Kidney epithelial cell (primary cell): ENCODE measurements around the gene PLCE1. TPM values are rescaled to one million over a fixed set of nuclear protein-coding genes. Genes with fewer than 3 reads are reported as not detected.

Experiments used
- DNase-seq: peaks from one replicate; pipeline ENCODE4 v3.0.0-alpha.2; 2010; ENCODE audit warnings: low read depth
- H3K27me3 ChIP-seq: 2 replicates; pipeline ENCODE4 v1.6.0; 2011; ENCODE audit warnings: low read length; ENCODE audit not compliant: control insufficient read depth, insufficient read depth
- H3K36me3 ChIP-seq: 2 replicates; pipeline ENCODE4 v1.5.1; 2011; ENCODE audit warnings: low read length; ENCODE audit not compliant: control insufficient read depth, insufficient read depth
- H3K4me3 ChIP-seq: 2 replicates; pipeline ENCODE4 v1.5.1; 2011; ENCODE audit warnings: low read depth, mild to moderate bottlenecking, control low read depth, low read length
- CTCF ChIP-seq: IDR thresholded peaks from 2 replicates; pipeline ENCODE4 v1.5.1; 2011; ENCODE audit warnings: mild to moderate bottlenecking, moderate library complexity, low read length, control low read depth, inconsistent platforms; ENCODE audit not compliant: insufficient read depth, poor library complexity, severe bottlenecking
- total RNA-seq: library from RNA; depleted of rRNA; stranded (reverse); fragments of >200 nt; gene quantifications from 2 replicates; pipeline ENCODE4 v1.2.3, GENCODE V29; 2015

Gene PLCE1
- total RNA-seq, result 0.55 and 0.84 TPM in 2 replicates

GRCh38 chr10:93993782-93994437 lies at the start of gene PLCE1:
Gene PLCE1, plus strand, starts transcription at chr10:93993931. Its CDS starts 37,116 bp downstream, at chr10:94031047.
- Histone ChIP-seq H3K27me3 (peaks cover 3% of the 10 kb centered on the region), H3K4me3 (peak within 1 kb of the TSS; percentile 71), H3K36me3 (no peaks in the 10 kb centered on the region)
- TF ChIP-seq CTCF, result no peak
- no peak for DNase-seq

GRCh38 chr10:93945819-93946218 lies 47.9 kb upstream of the PLCE1 start:
- no peak for TF ChIP-seq CTCF
- Histone ChIP-seq H3K4me3 (no peak overlapping the region), H3K36me3 (no peaks in the 10 kb centered on the region), H3K27me3 (no peaks in the 10 kb centered on the region)
- DNase-seq, result no peak

GRCh38 chr10:93947055-93947454 lies 46.7 kb upstream of the PLCE1 start:
- Histone ChIP-seq H3K36me3 (no peaks in the 10 kb centered on the region), H3K4me3 (no peak overlapping the region), H3K27me3 (no peaks in the 10 kb centered on the region)
- no peak for TF ChIP-seq CTCF
- peak; percentile 39 for DNase-seq

GRCh38 chr10:93947524-93947923 lies 46.2 kb upstream of the PLCE1 start:
- Histone ChIP-seq H3K4me3 (no peak overlapping the region), H3K36me3 (no peaks in the 10 kb centered on the region), H3K27me3 (no peaks in the 10 kb centered on the region)
- DNase-seq, result no peak
- TF ChIP-seq CTCF, result no peak

- Histone ChIP-seq H3K36me3 (no peaks in the 10 kb centered on the region), H3K4me3 (no peak overlapping the region), H3K27me3 (no peaks in the 10 kb centered on the region)
- no peak for DNase-seq
- no peak for TF ChIP-seq CTCF
Measured at GRCh38 chr10:93951905-93952304, 41.8 kb upstream of the PLCE1 start.

GRCh38 chr10:93954299-93954698 lies 39.4 kb upstream of the PLCE1 start:
- Histone ChIP-seq H3K27me3 (no peaks in the 10 kb centered on the region), H3K36me3 (no peaks in the 10 kb centered on the region), H3K4me3 (no peak overlapping the region)
- no peak for TF ChIP-seq CTCF
- DNase-seq, result no peak
